Left ventricle myocardium inferior (tissue), 1 donor: ENCODE results near the gene CPNE8. TPM values are rescaled to one million over a fixed set of nuclear protein-coding genes. Genes with fewer than 3 reads are reported as not detected.

ENCODE experiments used
- DNase-seq: peaks from one replicate; pipeline ENCODE4 v3.0.0-alpha.2; 2020
- H3K27ac ChIP-seq: fragments of 200-600 bp; replicated peaks from 2 replicates; pipeline ENCODE4 v1.8.0; 2021
- H3K27me3 ChIP-seq: fragments of 200-600 bp; 2 replicates; pipeline ENCODE4 v1.8.0; 2021; ENCODE audit warnings: low read depth
- H3K36me3 ChIP-seq: fragments of 200-600 bp; 2 replicates; pipeline ENCODE4 v1.8.0; 2021
- H3K4me1 ChIP-seq: fragments of 200-600 bp; 2 replicates; pipeline ENCODE4 v1.8.0; 2021
- H3K4me3 ChIP-seq: fragments of 200-600 bp; 2 replicates; pipeline ENCODE4 v1.8.0; 2021; ENCODE audit warnings: mild to moderate bottlenecking, moderate library complexity
- H3K9me3 ChIP-seq: fragments of 200-600 bp; replicated peaks from 2 replicates; pipeline ENCODE4 v1.8.0; 2021
- intact Hi-C: fragments of 100-400 bp; cut with micrococcal nuclease; formaldehyde crosslinking; loops from one replicate; pipeline ENCODE4 v1.11.0; 2022
- total RNA-seq: library from RNA; stranded (reverse); fragmentation: NEBNext Ultra II Directional; extraction: Animal tissue kit (Norgen Biotek cat#: 25700); gene quantifications from one replicate; pipeline ENCODE4 v1.2.1, GENCODE V29; 2021
- TF ChIP-seq, protein P1 (sequence below): fragments of 200-600 bp; IDR thresholded peaks from 2 replicates; pipeline ENCODE4 v1.8.0; 2021; ENCODE audit warnings: antibody characterized with exemption, mild to moderate bottlenecking, borderline replicate concordance
- donor health status: DM: no; HTN: yes; CAD: no; lungs with severe emphysema.

CPNE8 gene
- total RNA-seq, 1 donor from 2014 or later = 7.2 TPM

DNA sequence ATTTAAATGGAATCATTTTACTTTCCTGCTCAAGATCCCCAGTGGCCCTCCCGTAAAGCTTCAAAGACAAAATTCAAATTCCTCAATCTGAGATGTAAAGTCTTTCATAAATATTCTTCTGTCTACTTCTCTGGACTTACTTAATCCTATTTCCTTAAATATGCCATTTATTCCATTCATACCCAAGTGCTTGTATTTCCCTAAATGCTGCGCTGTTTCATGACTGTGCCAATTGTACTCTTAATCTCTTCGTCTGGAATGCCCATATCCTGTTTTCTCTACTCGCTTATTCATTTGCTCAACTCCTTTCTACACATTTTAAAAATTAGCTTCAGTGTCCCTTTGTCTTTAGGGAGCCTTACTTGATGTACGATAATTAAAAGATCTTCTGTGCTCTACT is 280.1 kb downstream of the CPNE8 start:
- TF ChIP-seq, protein P1, sequence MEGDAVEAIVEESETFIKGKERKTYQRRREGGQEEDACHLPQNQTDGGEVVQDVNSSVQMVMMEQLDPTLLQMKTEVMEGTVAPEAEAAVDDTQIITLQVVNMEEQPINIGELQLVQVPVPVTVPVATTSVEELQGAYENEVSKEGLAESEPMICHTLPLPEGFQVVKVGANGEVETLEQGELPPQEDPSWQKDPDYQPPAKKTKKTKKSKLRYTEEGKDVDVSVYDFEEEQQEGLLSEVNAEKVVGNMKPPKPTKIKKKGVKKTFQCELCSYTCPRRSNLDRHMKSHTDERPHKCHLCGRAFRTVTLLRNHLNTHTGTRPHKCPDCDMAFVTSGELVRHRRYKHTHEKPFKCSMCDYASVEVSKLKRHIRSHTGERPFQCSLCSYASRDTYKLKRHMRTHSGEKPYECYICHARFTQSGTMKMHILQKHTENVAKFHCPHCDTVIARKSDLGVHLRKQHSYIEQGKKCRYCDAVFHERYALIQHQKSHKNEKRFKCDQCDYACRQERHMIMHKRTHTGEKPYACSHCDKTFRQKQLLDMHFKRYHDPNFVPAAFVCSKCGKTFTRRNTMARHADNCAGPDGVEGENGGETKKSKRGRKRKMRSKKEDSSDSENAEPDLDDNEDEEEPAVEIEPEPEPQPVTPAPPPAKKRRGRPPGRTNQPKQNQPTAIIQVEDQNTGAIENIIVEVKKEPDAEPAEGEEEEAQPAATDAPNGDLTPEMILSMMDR = no peak
- intact Hi-C loops = no loop called here

DNA sequence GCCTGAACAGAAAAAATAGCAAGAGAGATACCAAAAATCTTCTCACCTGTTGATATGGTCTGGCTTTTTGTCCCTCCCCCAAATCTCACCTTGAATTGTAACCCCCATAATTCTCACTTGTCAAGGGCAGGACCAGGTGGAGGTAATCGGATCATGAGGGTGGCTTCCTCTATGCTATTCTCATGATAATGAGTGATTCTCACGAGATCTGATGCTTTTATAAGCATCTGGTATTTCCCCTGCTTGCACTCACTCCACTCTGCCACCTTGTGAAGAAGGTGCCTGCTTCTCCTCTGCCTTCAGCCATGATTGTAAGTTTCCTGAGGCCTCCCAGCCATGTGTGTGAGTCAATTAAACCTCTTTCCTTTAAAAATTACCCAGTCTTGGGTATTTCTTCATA is 291.2 kb downstream of the CPNE8 start:
- no peak for DNase-seq
- TF ChIP-seq, protein P1 = no peak
- Histone ChIP-seq H3K4me3 (no peak overlapping the region), H3K36me3 (no peaks in the 10 kb centered on the region), H3K4me1 (no peaks in the 10 kb centered on the region), H3K27me3 (no peaks in the 10 kb centered on the region), H3K9me3 (no peaks in the 10 kb centered on the region), H3K27ac (no peak overlapping the region)
- intact Hi-C loops = no loop called here

More for the DNA sequence above, 280.1 kb downstream of the CPNE8 start:
- DNase-seq = no peak
- peaks cover 5% of the 10 kb centered on the region for H3K9me3 ChIP-seq
- H3K27ac ChIP-seq = no peak overlapping the region
- H3K36me3 ChIP-seq = no peaks in the 10 kb centered on the region
- H3K4me1 ChIP-seq = no peaks in the 10 kb centered on the region
- H3K4me3 ChIP-seq = no peak overlapping the region
- H3K27me3 ChIP-seq = no peaks in the 10 kb centered on the region

GRCh38 chr12:38610808-38611350 is 294.5 kb downstream of the CPNE8 start:
- Histone ChIP-seq H3K4me3 (no peak overlapping the region), H3K27ac (no peak overlapping the region), H3K4me1 (no peaks in the 10 kb centered on the region), H3K9me3 (peaks cover 8% of the 10 kb centered on the region), H3K27me3 (no peaks in the 10 kb centered on the region), H3K36me3 (no peaks in the 10 kb centered on the region)
- no peak for DNase-seq
- intact Hi-C loops = no loop called here
- TF ChIP-seq, protein P1 = no peak

DNA sequence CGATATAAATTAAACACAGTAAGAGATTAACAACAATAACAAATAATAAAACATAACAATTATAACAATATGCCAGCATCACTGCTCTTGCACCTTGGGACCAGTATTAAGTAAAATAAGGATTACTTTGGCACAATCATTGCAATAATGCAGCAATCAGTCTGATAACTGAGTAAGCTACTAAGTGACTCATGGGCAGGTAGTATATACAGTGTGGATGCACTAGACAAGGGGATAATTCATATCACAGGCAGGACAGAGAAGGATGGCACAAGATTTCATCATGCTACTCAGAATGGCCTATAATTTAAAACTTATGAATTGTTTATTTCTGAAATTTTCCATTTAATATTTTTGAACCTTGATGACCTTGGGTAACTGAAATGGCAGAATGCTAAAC is 298.1 kb downstream of the CPNE8 start:
- Histone ChIP-seq H3K27me3 (no peaks in the 10 kb centered on the region), H3K4me3 (no peak overlapping the region), H3K36me3 (no peaks in the 10 kb centered on the region), H3K9me3 (peaks cover 20% of the 10 kb centered on the region), H3K4me1 (no peaks in the 10 kb centered on the region), H3K27ac (no peak overlapping the region)
- DNase-seq = no peak
- TF ChIP-seq, protein P1 = no peak
- intact Hi-C loops = no loop called here
